ENCODE measurements around the gene APOLD1. TPM values are rescaled to one million over a fixed set of nuclear protein-coding genes. Genes with fewer than 3 reads are reported as not detected.
A peak's percentile ranks its signal among the peaks of the same experiment; 100 is the strongest.

Gene APOLD1
- total RNA-seq, 1 donor from 2014 or later, result 0.70 TPM

DNA sequence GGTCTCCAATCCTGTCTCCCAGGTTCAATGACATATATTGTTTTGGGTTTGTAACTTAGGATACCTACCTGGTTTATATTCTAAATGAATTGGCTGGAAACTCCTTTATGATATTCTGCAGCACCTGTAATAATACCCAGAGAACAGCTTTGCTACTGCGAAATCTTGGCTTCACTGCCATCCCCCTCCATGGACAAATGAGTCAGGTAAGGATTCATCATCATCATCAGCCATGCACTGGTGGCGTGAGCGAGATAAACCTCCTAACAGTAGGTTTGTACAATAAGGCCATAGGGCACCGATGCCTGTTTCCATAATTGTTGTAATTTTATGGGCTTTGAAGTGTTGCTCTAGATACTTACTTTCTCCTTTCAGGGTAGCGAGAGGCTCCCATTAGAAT lies 38.4 kb downstream of the APOLD1 start:
- H3K4me2 ChIP-seq (ENCODE audit: low read length), result peak overlapping the region; percentile 32
- FAIRE-seq (no peak), DNase-seq (ENCODE audit: low read depth) (no peak)
- Mint-ChIP-seq H3K27me3 (ENCODE audit: low read depth, unreplicated experiment) (no peaks in the 10 kb centered on the region), H3K27ac (ENCODE audit: unreplicated experiment) (peak overlapping the region; percentile 95), H3K4me1 (ENCODE audit: low read depth, unreplicated experiment) (peaks cover 44% of the 10 kb centered on the region), H3K36me3 (ENCODE audit: low read depth, unreplicated experiment) (peaks cover 30% of the 10 kb centered on the region), H3K9me3 (ENCODE audit: unreplicated experiment) (no peaks in the 10 kb centered on the region), H3K4me3 (ENCODE audit: unreplicated experiment) (no peak overlapping the region)
- no peak for TF ChIP-seq EZH2 (IDR thresholded peaks at IDR 0.05; ENCODE audit: insufficient read depth, low read length)
- TF ChIP-seq, protein P1, sequence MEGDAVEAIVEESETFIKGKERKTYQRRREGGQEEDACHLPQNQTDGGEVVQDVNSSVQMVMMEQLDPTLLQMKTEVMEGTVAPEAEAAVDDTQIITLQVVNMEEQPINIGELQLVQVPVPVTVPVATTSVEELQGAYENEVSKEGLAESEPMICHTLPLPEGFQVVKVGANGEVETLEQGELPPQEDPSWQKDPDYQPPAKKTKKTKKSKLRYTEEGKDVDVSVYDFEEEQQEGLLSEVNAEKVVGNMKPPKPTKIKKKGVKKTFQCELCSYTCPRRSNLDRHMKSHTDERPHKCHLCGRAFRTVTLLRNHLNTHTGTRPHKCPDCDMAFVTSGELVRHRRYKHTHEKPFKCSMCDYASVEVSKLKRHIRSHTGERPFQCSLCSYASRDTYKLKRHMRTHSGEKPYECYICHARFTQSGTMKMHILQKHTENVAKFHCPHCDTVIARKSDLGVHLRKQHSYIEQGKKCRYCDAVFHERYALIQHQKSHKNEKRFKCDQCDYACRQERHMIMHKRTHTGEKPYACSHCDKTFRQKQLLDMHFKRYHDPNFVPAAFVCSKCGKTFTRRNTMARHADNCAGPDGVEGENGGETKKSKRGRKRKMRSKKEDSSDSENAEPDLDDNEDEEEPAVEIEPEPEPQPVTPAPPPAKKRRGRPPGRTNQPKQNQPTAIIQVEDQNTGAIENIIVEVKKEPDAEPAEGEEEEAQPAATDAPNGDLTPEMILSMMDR (IDR thresholded peaks at IDR 0.05; ENCODE audit: insufficient read depth, low read depth, low read length), result no peak
- H3K9me3 ChIP-seq (ENCODE audit: insufficient read depth, low read depth, low read length), result no peaks in the 10 kb centered on the region
- no peaks in the 10 kb centered on the region for H3K27me3 ChIP-seq (ENCODE audit: insufficient read depth, low read length)
- H2AFZ ChIP-seq (ENCODE audit: low read depth, low read length), result no peak overlapping the region
- H3K4me3 ChIP-seq (ENCODE audit: insufficient read depth, low read depth, low read length), result no peak overlapping the region
- peaks cover 24% of the 10 kb centered on the region for H3K79me2 ChIP-seq (ENCODE audit: insufficient read depth, low read length)
- H4K20me1 ChIP-seq (ENCODE audit: insufficient read depth, low read length), result no peaks in the 10 kb centered on the region
- peak overlapping the region; percentile 94 for H3K27ac ChIP-seq (ENCODE audit: low read depth, low read length)
- H3K4me1 ChIP-seq (ENCODE audit: insufficient read depth, low read length), result peaks cover 48% of the 10 kb centered on the region
- H3K9ac ChIP-seq (ENCODE audit: low read length), result peak overlapping the region; percentile 77
- H3K36me3 ChIP-seq (ENCODE audit: insufficient read depth, low read length), result peaks cover 64% of the 10 kb centered on the region

DNA sequence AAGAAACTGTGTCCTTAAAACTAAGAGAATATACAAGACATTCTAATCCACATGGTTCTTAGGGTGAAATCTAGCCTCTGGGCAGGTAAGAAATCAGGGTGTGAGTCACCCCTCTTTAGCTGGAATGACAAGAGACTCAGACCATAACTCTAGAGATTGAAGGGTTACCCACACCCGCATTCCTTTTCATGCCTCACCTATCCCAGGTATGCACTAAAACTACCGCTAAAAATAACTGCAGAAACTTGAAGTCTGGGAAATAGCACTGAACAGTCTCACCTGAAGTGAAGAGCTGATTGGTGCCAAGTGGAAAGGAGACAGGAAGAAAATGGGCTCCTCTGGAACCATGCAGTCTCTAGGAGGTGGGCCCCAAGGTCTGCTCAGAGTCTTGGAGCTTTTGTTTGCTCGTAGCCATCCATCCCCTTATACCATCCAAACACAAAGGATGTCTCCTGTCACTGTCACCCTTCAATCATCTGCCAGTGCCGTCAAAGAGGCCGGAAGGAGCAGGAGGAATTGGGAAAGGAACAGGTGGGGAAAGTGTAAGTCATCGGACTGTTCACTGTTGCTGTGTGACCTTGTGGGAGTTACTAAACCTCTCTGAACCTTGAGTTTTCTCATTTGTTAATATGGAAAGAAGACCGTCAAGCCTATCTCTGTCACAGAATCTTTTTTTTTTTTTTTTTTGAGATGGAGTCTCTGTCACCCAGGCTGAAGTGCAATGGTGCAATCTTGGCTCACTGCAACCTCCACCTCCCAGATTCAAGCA lies 50.1 kb downstream of the APOLD1 start:
- H2AFZ ChIP-seq (ENCODE audit: low read depth, low read length), result no peak overlapping the region
- FAIRE-seq (no peak), DNase-seq (ENCODE audit: low read depth) (peak; percentile 74)
- no peaks in the 10 kb centered on the region for H3K27me3 Mint-ChIP-seq (ENCODE audit: low read depth, unreplicated experiment)
- H3K79me2 ChIP-seq (ENCODE audit: insufficient read depth, low read length), result no peaks in the 10 kb centered on the region
- H4K20me1 ChIP-seq (ENCODE audit: insufficient read depth, low read length), result no peaks in the 10 kb centered on the region
- peak overlapping the region; percentile 34 for H3K27ac Mint-ChIP-seq (ENCODE audit: unreplicated experiment)
- H3K4me3 Mint-ChIP-seq (ENCODE audit: unreplicated experiment), result peak overlapping the region; percentile 20
- peaks cover 32% of the 10 kb centered on the region for H3K4me1 ChIP-seq (ENCODE audit: insufficient read depth, low read length)
- peaks cover 16% of the 10 kb centered on the region for H3K36me3 ChIP-seq (ENCODE audit: insufficient read depth, low read length)
- TF ChIP-seq, protein P1 (IDR thresholded peaks at IDR 0.05; ENCODE audit: insufficient read depth, low read depth, low read length), result no peak
- TF ChIP-seq EZH2 (IDR thresholded peaks at IDR 0.05; ENCODE audit: insufficient read depth, low read length), result no peak
- no peaks in the 10 kb centered on the region for H3K9me3 Mint-ChIP-seq (ENCODE audit: unreplicated experiment)
- H3K27me3 ChIP-seq (ENCODE audit: insufficient read depth, low read length), result no peaks in the 10 kb centered on the region
- peak overlapping the region; percentile 66 for H3K27ac ChIP-seq (ENCODE audit: low read depth, low read length)
- H3K9me3 ChIP-seq (ENCODE audit: insufficient read depth, low read depth, low read length), result no peaks in the 10 kb centered on the region
- H3K4me3 ChIP-seq (ENCODE audit: insufficient read depth, low read depth, low read length), result no peak overlapping the region
- peak overlapping the region; percentile 34 for H3K4me2 ChIP-seq (ENCODE audit: low read length)
- H3K9ac ChIP-seq (ENCODE audit: low read length), result peak overlapping the region; percentile 31
- peaks cover 22% of the 10 kb centered on the region for H3K4me1 Mint-ChIP-seq (ENCODE audit: low read depth, unreplicated experiment)
- H3K36me3 Mint-ChIP-seq (ENCODE audit: low read depth, unreplicated experiment), result peaks cover 29% of the 10 kb centered on the region

DNA sequence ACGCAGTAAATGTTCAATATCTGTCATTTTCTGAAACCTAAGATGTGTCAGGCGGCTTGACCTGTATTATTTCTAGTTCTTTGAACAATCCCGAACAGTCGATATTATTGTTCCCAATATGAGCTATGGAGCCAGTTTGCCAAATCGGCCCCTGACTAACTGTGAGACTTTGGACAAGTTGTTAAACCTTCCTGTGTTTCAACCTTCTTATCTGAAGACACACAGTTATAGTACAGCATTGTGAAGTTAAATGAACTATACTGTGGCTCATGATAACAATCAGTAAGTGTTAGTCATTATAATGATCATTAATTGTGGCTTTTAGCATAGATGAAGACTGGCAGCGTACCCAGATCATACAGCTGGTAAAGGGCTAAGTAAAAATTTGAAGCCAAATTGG lies 51.1 kb downstream of the APOLD1 start:
- Histone ChIP-seq H3K4me2 (ENCODE audit: low read length) (no peak overlapping the region), H3K4me1 (ENCODE audit: insufficient read depth, low read length) (peaks cover 32% of the 10 kb centered on the region), H3K4me3 (ENCODE audit: insufficient read depth, low read depth, low read length) (no peak overlapping the region), H3K27ac (ENCODE audit: low read depth, low read length) (no peak overlapping the region), H3K27me3 (ENCODE audit: insufficient read depth, low read length) (no peaks in the 10 kb centered on the region), H3K36me3 (ENCODE audit: insufficient read depth, low read length) (peaks cover 14% of the 10 kb centered on the region), H3K9me3 (ENCODE audit: insufficient read depth, low read depth, low read length) (no peaks in the 10 kb centered on the region), H4K20me1 (ENCODE audit: insufficient read depth, low read length) (no peaks in the 10 kb centered on the region), H3K79me2 (ENCODE audit: insufficient read depth, low read length) (no peaks in the 10 kb centered on the region), H3K9ac (ENCODE audit: low read length) (no peak overlapping the region), H2AFZ (ENCODE audit: low read depth, low read length) (no peak overlapping the region)
- H3K4me3 Mint-ChIP-seq (ENCODE audit: unreplicated experiment), result no peak overlapping the region
- H3K27ac Mint-ChIP-seq (ENCODE audit: unreplicated experiment), result no peak overlapping the region
- DNase-seq (ENCODE audit: low read depth) (no peak), FAIRE-seq (no peak)
- no peak for TF ChIP-seq EZH2 (IDR thresholded peaks at IDR 0.05; ENCODE audit: insufficient read depth, low read length)
- TF ChIP-seq, protein P1 (IDR thresholded peaks at IDR 0.05; ENCODE audit: insufficient read depth, low read depth, low read length), result no peak
- no peaks in the 10 kb centered on the region for H3K27me3 Mint-ChIP-seq (ENCODE audit: low read depth, unreplicated experiment)
- peaks cover 22% of the 10 kb centered on the region for H3K4me1 Mint-ChIP-seq (ENCODE audit: low read depth, unreplicated experiment)
- H3K36me3 Mint-ChIP-seq (ENCODE audit: low read depth, unreplicated experiment), result peaks cover 27% of the 10 kb centered on the region
- H3K9me3 Mint-ChIP-seq (ENCODE audit: unreplicated experiment), result no peaks in the 10 kb centered on the region
